H1 (cell line): ENCODE data around the gene CPT1A. TPM values are rescaled to one million over a fixed set of nuclear protein-coding genes. Genes with fewer than 3 reads are reported as not detected.

Experiments
- CTCF ChIA-PET: fragments of 300-600 bp; sonication (Branson Sonifier 250); formaldehyde crosslinking; loops from one replicate; lab custom pipeline; 2021; ENCODE audit not compliant: partially characterized antibody; lab: Charles Lee
- POLR2A ChIA-PET: fragments of 300-600 bp; sonication (Branson Sonifier 250); formaldehyde crosslinking; loops from one replicate; lab custom pipeline; 2021; ENCODE audit warnings: inconsistent platforms; ENCODE audit not compliant: partially characterized antibody; lab: Charles Lee
- DNase-seq, 2 experiments: peaks; one replicate each; pipeline versions ENCODE4 v3.0.0 to v3.0.0-alpha.2; 2010 to 2022; ENCODE audit warnings: low spot score in 2 of 2, low read depth in 1 of 2, mixed read lengths in 1 of 2
- FAIRE-seq: peaks from 2 replicates; lab custom pipeline; 2011; peaks lifted over from hg19 to GRCh38; lab: Jason Lieb, UNC
- H2AFZ ChIP-seq: 2 replicates; pipeline ENCODE4 v1.8.1; 2012; ENCODE audit warnings: low read length, inconsistent platforms
- H2AK5ac ChIP-seq: 2 replicates; pipeline ENCODE4 v1.6.1; 2013; ENCODE audit warnings: low read depth, low read length
- H2BK120ac ChIP-seq: replicated peaks from 2 replicates; pipeline ENCODE3; 2013; ENCODE audit warnings: low read depth, low read length, inconsistent platforms
- H2BK12ac ChIP-seq: 2 replicates; pipeline ENCODE4 v1.6.1; 2013; ENCODE audit warnings: low read depth, low read length
- H2BK15ac ChIP-seq: 2 replicates; pipeline ENCODE4 v1.6.1; 2013; ENCODE audit warnings: low read length
- H2BK20ac ChIP-seq: 2 replicates; pipeline ENCODE4 v1.6.1; 2013; ENCODE audit warnings: low read length
- H2BK5ac ChIP-seq: 2 replicates; pipeline ENCODE4 v1.6.1; 2013; ENCODE audit warnings: low read depth, low read length
- H3K14ac ChIP-seq: 2 replicates; pipeline ENCODE4 v1.6.1; 2013; ENCODE audit warnings: inconsistent platforms; ENCODE audit not compliant: insufficient read length
- H3K18ac ChIP-seq: 2 replicates; pipeline ENCODE4 v1.6.1; 2013; ENCODE audit warnings: low read length; ENCODE audit errors: extremely low read depth
- H3K23ac ChIP-seq: 2 replicates; pipeline ENCODE4 v1.6.1; 2013; ENCODE audit warnings: inconsistent platforms; ENCODE audit not compliant: insufficient read length
- H3K23me2 ChIP-seq: 2 replicates; pipeline ENCODE4 v1.6.1; 2013; ENCODE audit warnings: low read depth, low read length
- H3K27ac ChIP-seq: 2 replicates; pipeline ENCODE4 v1.6.1; 2011; ENCODE audit warnings: low read depth, low read length, inconsistent platforms
- H3K27me3 ChIP-seq, 4 experiments: replicated peaks in 1 of 4; 1 replicate in 1 of 4; 2 replicates in 3 of 4; pipeline versions ENCODE4 v1.6.1 to v1.8.1; 2011 to 2013; ENCODE audit warnings: low read length in 3 of 4, mild to moderate bottlenecking in 3 of 4, inconsistent platforms in 2 of 4, mixed read lengths in 2 of 4, moderate library complexity in 1 of 4; ENCODE audit not compliant: control insufficient read depth in 3 of 4, insufficient read depth in 3 of 4; ENCODE audit errors: extremely low read depth in 1 of 4
- H3K36me3 ChIP-seq, 4 experiments: 2 replicates each; pipeline versions ENCODE4 v1.6.1 to v1.8.1; 2011 to 2013; ENCODE audit warnings: mild to moderate bottlenecking in 4 of 4, low read length in 3 of 4, moderate library complexity in 2 of 4, control low read depth in 1 of 4, inconsistent platforms in 1 of 4; ENCODE audit not compliant: insufficient read depth in 4 of 4, control insufficient read depth in 2 of 4
- H3K4ac ChIP-seq: replicated peaks from 2 replicates; pipeline ENCODE3; 2013; ENCODE audit warnings: low read length, low read depth, mixed read lengths, inconsistent platforms; ENCODE audit not compliant: insufficient read length
- H3K4me1 ChIP-seq, 4 experiments: replicated peaks in 1 of 4; 1 replicate in 1 of 4; 2 replicates in 3 of 4; pipeline versions ENCODE4 v1.6.1 to v1.8.1; 2011 to 2013; ENCODE audit warnings: low read length in 3 of 4, inconsistent platforms in 2 of 4, mixed read lengths in 1 of 4; ENCODE audit not compliant: insufficient read depth in 4 of 4, control insufficient read depth in 3 of 4
- H3K4me2 ChIP-seq, 2 experiments: 2 replicates each; pipeline versions ENCODE4 v1.6.1 to v1.8.1; 2011 to 2013; ENCODE audit warnings: low read depth in 2 of 2, low read length in 2 of 2, control low read depth in 1 of 2, inconsistent platforms in 1 of 2, mild to moderate bottlenecking in 1 of 2; ENCODE audit not compliant: insufficient read depth in 1 of 2
- H3K4me3 ChIP-seq, 4 experiments: fragments of 200-600, 300-600 bp in 1 of 4; sonication (generic), shearing (Covaris generic), sonication (Bioruptor Twin) in 1 of 4; 2 replicates each; pipeline versions ENCODE4 v1.5.1 to v1.8.1; 2011 to 2016; ENCODE audit warnings: low read length in 4 of 4, low read depth in 3 of 4, control low read depth in 2 of 4, inconsistent platforms in 2 of 4, mild to moderate bottlenecking in 2 of 4, mixed read lengths in 1 of 4, moderate library complexity in 1 of 4; ENCODE audit not compliant: insufficient read depth in 2 of 4; ENCODE audit errors: extremely low read depth in 1 of 4
- H3K56ac ChIP-seq: replicated peaks from 2 replicates; pipeline ENCODE3; 2013; ENCODE audit warnings: low read depth, mild to moderate bottlenecking, mixed read lengths, low read length, inconsistent platforms; ENCODE audit not compliant: insufficient read length
- H3K79me1 ChIP-seq: 2 replicates; pipeline ENCODE4 v1.6.1; 2013; ENCODE audit warnings: low read depth, low read length, control low read depth
- H3K79me2 ChIP-seq, 2 experiments: 2 replicates each; pipeline versions ENCODE4 v1.6.1 to v1.8.1; 2012 to 2013; ENCODE audit warnings: low read length in 2 of 2, mild to moderate bottlenecking in 2 of 2, inconsistent platforms in 1 of 2; ENCODE audit not compliant: insufficient read depth in 2 of 2, control insufficient read depth in 1 of 2
- H3K9ac ChIP-seq, 4 experiments: replicated peaks in 1 of 4; 1 replicate in 1 of 4; 2 replicates in 3 of 4; pipeline versions ENCODE4 v1.6.1 to v1.8.1; 2011 to 2013; ENCODE audit warnings: low read depth in 3 of 4, low read length in 3 of 4, control low read depth in 2 of 4, mild to moderate bottlenecking in 2 of 4, moderate library complexity in 2 of 4, inconsistent platforms in 1 of 4; ENCODE audit errors: extremely low read depth in 1 of 4
- H3K9me3 ChIP-seq, 2 experiments: 2 replicates each; pipeline versions ENCODE4 v1.6.1 to v1.8.1; 2012 to 2013; ENCODE audit warnings: mild to moderate bottlenecking in 2 of 2, moderate library complexity in 2 of 2, control low read depth in 1 of 2, inconsistent platforms in 1 of 2, low read depth in 1 of 2, low read length in 1 of 2, mixed read lengths in 1 of 2; ENCODE audit not compliant: insufficient read depth in 2 of 2
- H4K20me1 ChIP-seq, 2 experiments: replicated peaks in 1 of 2; 2 replicates each; pipeline versions ENCODE3 to v1.8.1; 2011 to 2013; ENCODE audit warnings: inconsistent platforms in 2 of 2, low read length in 2 of 2, mild to moderate bottlenecking in 1 of 2; ENCODE audit not compliant: insufficient read depth in 2 of 2, control insufficient read depth in 1 of 2
- H4K5ac ChIP-seq: 2 replicates; pipeline ENCODE4 v1.6.1; 2013; ENCODE audit warnings: low read length, low read depth, mixed read lengths, inconsistent platforms; ENCODE audit not compliant: insufficient read length
- H4K8ac ChIP-seq: 2 replicates; pipeline ENCODE4 v1.8.0; 2013; ENCODE audit warnings: mild to moderate bottlenecking, moderate library complexity, low read length, inconsistent platforms; ENCODE audit not compliant: insufficient read depth; ENCODE audit errors: extremely low read depth
- H4K91ac ChIP-seq: replicated peaks from 2 replicates; pipeline ENCODE3; 2013; ENCODE audit warnings: low read length, mixed read lengths, inconsistent platforms; ENCODE audit not compliant: insufficient read length
- BACH1 ChIP-seq: IDR thresholded peaks from 2 replicates; pipeline ENCODE4 v1.6.1; 2012; ENCODE audit warnings: low read length, improper control_type of control experiment
- CEBPB ChIP-seq: IDR thresholded peaks from 2 replicates; pipeline ENCODE4 v1.6.1; 2012; ENCODE audit warnings: low read depth, low read length
- EGR1 ChIP-seq: IDR thresholded peaks from 2 replicates; pipeline ENCODE4 v1.6.1; 2011; ENCODE audit warnings: low read depth, low read length, borderline replicate concordance
- HDAC6 ChIP-seq: IDR thresholded peaks from one replicate; pipeline ENCODE4 v1.7.1; 2012; ENCODE audit warnings: low read depth, mild to moderate bottlenecking, inconsistent platforms, low read length, moderate library complexity
- SIRT6 ChIP-seq: IDR thresholded peaks from one replicate; pipeline ENCODE4 v1.7.1; 2012; ENCODE audit warnings: low read length, inconsistent platforms
- WGBS, 2 experiments: shearing (Covaris generic) in 1 of 2; methylation state at CpG; one replicate each; pipeline versions ENCODE4 v1.1.6 to v1.1.7; 2013 to 2015; ENCODE audit warnings: low lambda C conversion rate in 2 of 2, mixed read lengths in 2 of 2, inconsistent platforms in 1 of 2, low coverage in 1 of 2, missing lambda C conversion rate in 1 of 2; ENCODE audit not compliant: insufficient replicate concordance in 2 of 2, insufficient coverage in 1 of 2, insufficient read length in 1 of 2; ENCODE audit errors: extremely low coverage in 1 of 2, missing lambda C conversion rate in 1 of 2; 5-methylcytosine and 5-hydroxymethylcytosine counted together
- polyA plus RNA-seq, 7 experiments: library from polyadenylated mRNA; depleted of rRNA in 3 of 7; stranded (reverse) in 5 of 7; unstranded in 2 of 7; fragments of >200 nt in 5 of 7; fragments of 200-250 nt in 2 of 7; gene quantifications; 1 replicate in 5 of 7; 2 replicates in 1 of 7; 4 replicates in 1 of 7; pipeline versions ENCODE4 v1.2.1 to v1.2.3, GENCODE V29; 2011 to 2013; ENCODE audit warnings: missing spikeins in 2 of 7, mixed read lengths in 2 of 7
- total RNA-seq: library from RNA; stranded (reverse); fragmentation: NEBNext Ultra II Directional; extraction: Animal tissue kit (Norgen Biotek cat#: 25700); gene quantifications from 2 replicates; pipeline ENCODE4 v1.2.1, GENCODE V29; 2021
- TF ChIP-seq, protein P1 (sequence below): IDR thresholded peaks from 2 replicates; pipeline ENCODE4 v1.6.1; 2011; ENCODE audit warnings: low read depth, mild to moderate bottlenecking, low read length; ENCODE audit not compliant: insufficient read depth

The CPT1A gene
- total and polyA plus RNA-seq, 2 of the 8 experiments (the other 6 are each of a cell fraction or from before 2014, with no cell fraction given) = 2.9 to 12.2 TPM

DNA sequence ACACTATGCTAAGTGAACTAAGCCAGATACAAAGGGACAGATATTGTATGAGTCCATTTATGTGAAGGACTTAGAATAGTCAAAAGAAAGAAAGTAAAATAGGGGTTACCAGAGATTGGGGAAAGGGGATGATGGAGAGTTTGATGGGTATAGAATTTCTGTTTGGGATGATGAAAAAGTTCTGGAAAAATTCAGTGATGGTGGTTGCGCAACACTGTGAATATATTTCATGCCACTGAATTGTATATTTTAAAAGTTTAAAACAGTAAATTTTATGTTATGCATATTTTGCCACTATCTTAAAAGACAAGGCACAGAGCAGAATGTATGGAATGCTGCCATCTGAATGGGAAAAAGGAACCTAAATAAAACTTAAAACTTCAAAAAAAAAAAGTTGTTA is 119.6 kb downstream of the CPT1A start:
- Histone ChIP-seq H3K23ac (no peak overlapping the region), H2BK12ac (no peak overlapping the region), H3K4me2 (no peak overlapping the region), H2BK120ac (no peak overlapping the region), H3K36me3 (no peaks in the 10 kb centered on the region; a peak in 1 of 8 replicates), H3K18ac (no peak overlapping the region), H3K56ac (no peak overlapping the region), H3K9me3 (no peaks in the 10 kb centered on the region), H2AFZ (no peak overlapping the region), H2AK5ac (no peak overlapping the region), H3K27me3 (no peaks in the 10 kb centered on the region), H3K14ac (no peak overlapping the region), H3K4me3 (no peak overlapping the region), H2BK15ac (no peak overlapping the region), H4K8ac (no peak overlapping the region), H3K79me2 (no peaks in the 10 kb centered on the region), H2BK5ac (no peak overlapping the region), H3K9ac (no peak overlapping the region), H3K4me1 (peaks cover 0 to 3% (median 0%) of the 10 kb centered on the region in 4 experiments; a peak in 3 of 7 replicates), H4K20me1 (no peaks in the 10 kb centered on the region), H3K4ac (no peak overlapping the region), H4K5ac (no peak overlapping the region), H4K91ac (no peak overlapping the region), H2BK20ac (no peak overlapping the region), H3K27ac (no peak overlapping the region), H3K79me1 (no peaks in the 10 kb centered on the region), H3K23me2 (no peaks in the 10 kb centered on the region)
- FAIRE-seq (no peak), DNase-seq (no peak)
- CTCF ChIA-PET = interaction anchor here (0.8 kb wide), 1 partner anchor 76 kb away, joined by 3 read pairs; no protein-coding TSS in a partner anchor
- WGBS, 2 experiments = 73% methylated on average over 1 of the region's 1 CpG; no CpG with 5 or more reads in 1 of the 2 experiments
- TF ChIP-seq BACH1 = no peak
- no peak for TF ChIP-seq SIRT6
- TF ChIP-seq HDAC6 = no peak
- no peak for TF ChIP-seq EGR1
- TF ChIP-seq, protein P1, sequence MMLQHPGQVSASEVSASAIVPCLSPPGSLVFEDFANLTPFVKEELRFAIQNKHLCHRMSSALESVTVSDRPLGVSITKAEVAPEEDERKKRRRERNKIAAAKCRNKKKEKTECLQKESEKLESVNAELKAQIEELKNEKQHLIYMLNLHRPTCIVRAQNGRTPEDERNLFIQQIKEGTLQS = no peak
- TF ChIP-seq CEBPB = peak; percentile 96
- POLR2A ChIA-PET = interaction anchor here (0.6 kb wide), 1 partner anchor 67 kb away, joined by 4 read pairs; no protein-coding TSS in a partner anchor
